Smooth muscle cell (in vitro differentiated cells): Measurements from ENCODE around the gene TSPAN18. TPM values are rescaled to one million over a fixed set of nuclear protein-coding genes. Genes with fewer than 3 reads are reported as not detected.

Experiments used
- DNase-seq: peaks from one replicate; lab custom pipeline; 2025; ENCODE audit not compliant: unreplicated experiment; lab: John Stamatoyannopoulos, UW
- H2AFZ ChIP-seq: fragments of 200-600 bp; sonication (generic); 2 replicates; pipeline ENCODE4 v1.6.0; 2016; ENCODE audit warnings: antibody characterized with exemption, low read depth, mild to moderate bottlenecking
- H3F3A ChIP-seq: fragments of 200-600 bp; sonication (generic); 2 replicates; pipeline ENCODE4 v1.6.0; 2017; ENCODE audit warnings: antibody characterized with exemption, low read depth
- H3K27ac ChIP-seq: fragments of 200-600 bp; sonication (generic); 2 replicates; pipeline ENCODE4 v1.5.1; 2016; ENCODE audit warnings: low read depth, mild to moderate bottlenecking
- H3K27me3 ChIP-seq: fragments of 200-600 bp; sonication (generic); 2 replicates; pipeline ENCODE4 v1.6.1; 2016; ENCODE audit warnings: low read depth, mild to moderate bottlenecking
- H3K36me3 ChIP-seq: fragments of 200-600 bp; sonication (generic); 2 replicates; pipeline ENCODE4 v1.5.1; 2016; ENCODE audit warnings: low read depth
- H3K4me1 ChIP-seq: fragments of 200-600 bp; sonication (generic); 2 replicates; pipeline ENCODE4 v1.5.1; 2016; ENCODE audit warnings: low read depth
- H3K4me2 ChIP-seq: fragments of 200-600 bp; sonication (generic); 2 replicates; pipeline ENCODE4 v1.6.0; 2016; ENCODE audit warnings: mild to moderate bottlenecking
- H3K4me3 ChIP-seq: fragments of 200-600 bp; sonication (generic); 2 replicates; pipeline ENCODE4 v1.5.1; 2016; ENCODE audit warnings: mild to moderate bottlenecking
- H3K79me2 ChIP-seq: fragments of 200-600 bp; sonication (generic); 2 replicates; pipeline ENCODE4 v1.6.0; 2016; ENCODE audit warnings: low read depth, mild to moderate bottlenecking
- H3K9ac ChIP-seq: fragments of 200-600 bp; sonication (generic); 2 replicates; pipeline ENCODE4 v1.6.0; 2016; ENCODE audit warnings: low read depth
- H3K9me3 ChIP-seq: fragments of 200-600 bp; sonication (generic); replicated peaks from 2 replicates; pipeline ENCODE4 v1.5.1; 2016; ENCODE audit warnings: low read depth
- H4K20me1 ChIP-seq: fragments of 200-600 bp; sonication (generic); 2 replicates; pipeline ENCODE4 v1.6.0; 2016; ENCODE audit warnings: low read depth
- WGBS: methylation state at CpG from one replicate; pipeline ENCODE4 v1.1.7; 2016; ENCODE audit warnings: low lambda C conversion rate; 5-methylcytosine and 5-hydroxymethylcytosine counted together
- polyA plus RNA-seq: library from polyadenylated mRNA; unstranded; fragments of >200 nt; fragmentation: Nextera tagmentation; extraction: Ambion mirVana; gene quantifications from 2 replicates; pipeline ENCODE4 v1.2.1, GENCODE V29; 2016
- total RNA-seq: library from RNA; depleted of rRNA; stranded (reverse); fragments of >200 nt; gene quantifications from 2 replicates; pipeline ENCODE4 v1.2.3, GENCODE V29; 2014
- TF ChIP-seq, protein P1 (sequence below): fragments of 200-600 bp; sonication (generic); IDR thresholded peaks from 2 replicates; pipeline ENCODE4 v1.5.1; 2017; ENCODE audit warnings: borderline replicate concordance, mild to moderate bottlenecking, antibody characterized with exemption; ENCODE audit not compliant: insufficient read depth, poor library complexity, severe bottlenecking

Gene TSPAN18
- total and polyA plus RNA-seq, 2 experiments from 2014 or later = 3.4 to 15.3 TPM

DNA sequence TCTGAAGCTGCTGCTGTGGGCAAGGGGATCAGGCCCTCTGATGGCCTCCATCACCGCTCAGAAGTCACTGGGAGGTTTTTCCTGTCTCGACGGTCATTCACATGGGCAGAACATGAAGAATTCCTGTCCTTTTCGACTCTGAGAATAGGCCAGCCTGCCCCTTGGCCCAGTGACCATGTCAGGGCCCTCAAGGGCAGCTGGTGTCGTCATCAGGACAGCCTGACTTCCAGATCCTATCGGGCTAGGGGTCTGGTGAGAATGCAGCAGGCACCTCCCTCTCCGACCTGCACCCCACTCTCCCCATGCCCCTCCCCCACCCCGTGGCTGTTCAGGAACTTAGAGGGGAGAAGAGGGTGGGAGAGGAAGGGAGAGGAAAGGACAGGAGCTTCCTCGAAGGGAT, 220.4 kb downstream of the TSPAN18 start:
- Histone ChIP-seq H3K27ac (no peak overlapping the region), H3K36me3 (no peaks in the 10 kb centered on the region), H3K9me3 (no peaks in the 10 kb centered on the region), H3K79me2 (no peaks in the 10 kb centered on the region), H2AFZ (no peak overlapping the region), H3F3A (peaks cover 12% of the 10 kb centered on the region), H3K4me2 (no peak overlapping the region), H3K9ac (no peak overlapping the region), H4K20me1 (peaks cover 72% of the 10 kb centered on the region), H3K27me3 (no peaks in the 10 kb centered on the region), H3K4me3 (no peak overlapping the region), H3K4me1 (peaks cover 31% of the 10 kb centered on the region)
- TF ChIP-seq, protein P1, sequence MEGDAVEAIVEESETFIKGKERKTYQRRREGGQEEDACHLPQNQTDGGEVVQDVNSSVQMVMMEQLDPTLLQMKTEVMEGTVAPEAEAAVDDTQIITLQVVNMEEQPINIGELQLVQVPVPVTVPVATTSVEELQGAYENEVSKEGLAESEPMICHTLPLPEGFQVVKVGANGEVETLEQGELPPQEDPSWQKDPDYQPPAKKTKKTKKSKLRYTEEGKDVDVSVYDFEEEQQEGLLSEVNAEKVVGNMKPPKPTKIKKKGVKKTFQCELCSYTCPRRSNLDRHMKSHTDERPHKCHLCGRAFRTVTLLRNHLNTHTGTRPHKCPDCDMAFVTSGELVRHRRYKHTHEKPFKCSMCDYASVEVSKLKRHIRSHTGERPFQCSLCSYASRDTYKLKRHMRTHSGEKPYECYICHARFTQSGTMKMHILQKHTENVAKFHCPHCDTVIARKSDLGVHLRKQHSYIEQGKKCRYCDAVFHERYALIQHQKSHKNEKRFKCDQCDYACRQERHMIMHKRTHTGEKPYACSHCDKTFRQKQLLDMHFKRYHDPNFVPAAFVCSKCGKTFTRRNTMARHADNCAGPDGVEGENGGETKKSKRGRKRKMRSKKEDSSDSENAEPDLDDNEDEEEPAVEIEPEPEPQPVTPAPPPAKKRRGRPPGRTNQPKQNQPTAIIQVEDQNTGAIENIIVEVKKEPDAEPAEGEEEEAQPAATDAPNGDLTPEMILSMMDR = no peak
- DNase-seq = no peak
- 86% methylated on average over 9 of the region's 9 CpGs for WGBS

DNA sequence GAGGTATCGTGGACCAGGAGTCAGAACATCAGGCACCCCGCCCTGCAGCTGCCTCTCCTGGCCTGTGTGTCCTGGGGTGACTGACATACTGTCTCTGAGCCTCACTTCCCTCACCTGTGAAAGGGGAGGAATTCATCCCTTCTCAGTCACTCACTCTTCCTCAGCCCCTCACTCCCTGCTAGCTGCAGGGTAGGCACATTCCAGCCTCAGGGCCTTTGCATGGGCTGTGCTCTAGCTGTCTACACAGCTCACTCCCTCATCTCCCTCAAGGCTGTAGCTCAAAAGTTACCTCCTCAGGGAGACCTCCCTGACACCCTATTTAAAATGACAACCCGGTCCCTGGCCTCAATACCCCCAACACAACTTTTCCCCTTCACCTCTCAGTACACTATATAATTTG, 221.4 kb downstream of the TSPAN18 start:
- no peak overlapping the region for H3K4me3 ChIP-seq
- H3K36me3 ChIP-seq = no peaks in the 10 kb centered on the region
- no peaks in the 10 kb centered on the region for H3K27me3 ChIP-seq
- 100% methylated on average over 3 of the region's 3 CpGs for WGBS
- TF ChIP-seq, protein P1 = no peak
- no peaks in the 10 kb centered on the region for H3K9me3 ChIP-seq
- H2AFZ ChIP-seq = no peak overlapping the region
- H3F3A ChIP-seq = peaks cover 21% of the 10 kb centered on the region
- DNase-seq = no peak
- peaks cover 30% of the 10 kb centered on the region for H3K4me1 ChIP-seq
- no peaks in the 10 kb centered on the region for H3K79me2 ChIP-seq
- H3K9ac ChIP-seq = no peak overlapping the region
- H3K4me2 ChIP-seq = no peak overlapping the region
- H4K20me1 ChIP-seq = peaks cover 61% of the 10 kb centered on the region
- no peak overlapping the region for H3K27ac ChIP-seq

DNA sequence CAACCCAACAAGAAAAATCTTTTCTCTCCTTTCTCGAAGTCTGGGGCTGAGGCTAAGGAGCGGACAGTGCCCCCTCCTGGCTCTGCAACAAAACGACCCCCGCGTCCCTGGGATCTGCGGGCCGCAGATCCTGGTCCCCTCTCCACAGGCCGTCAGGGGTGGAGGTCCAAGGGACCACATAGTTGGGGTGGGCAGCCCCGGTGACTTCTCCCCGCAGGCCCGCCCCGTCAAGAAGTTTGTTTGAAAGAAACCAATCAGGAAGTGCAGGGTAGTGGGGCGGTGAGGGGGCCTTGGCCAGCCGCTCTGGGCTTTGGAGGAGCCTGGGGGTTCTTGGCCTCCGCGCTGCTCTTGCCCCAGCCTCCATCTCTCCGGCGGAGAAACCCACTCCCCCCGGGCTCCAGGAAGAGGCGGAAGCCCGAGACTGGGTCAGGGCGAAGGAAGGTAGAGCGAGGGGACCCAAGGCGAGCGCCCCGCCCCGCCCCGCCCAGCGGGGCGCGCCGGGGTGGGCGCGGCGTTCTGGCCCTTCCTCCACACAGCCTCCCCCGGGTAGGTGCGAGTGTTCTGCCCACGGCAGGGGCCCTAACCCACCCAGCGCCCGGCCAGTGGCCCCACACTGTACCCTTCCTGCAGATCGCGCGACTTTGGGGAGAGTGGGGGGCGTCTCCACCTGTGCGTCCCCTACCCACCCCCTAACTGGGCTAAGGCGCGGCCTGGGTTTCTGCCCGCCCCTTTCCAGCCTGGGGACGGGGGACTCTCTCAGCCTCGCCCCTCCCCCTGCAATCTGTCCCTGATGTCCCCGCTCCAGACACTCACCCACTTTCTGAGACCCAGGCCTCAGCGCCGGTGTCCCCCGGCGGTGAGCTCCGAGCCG, 222.6 kb downstream of the TSPAN18 start:
- Histone ChIP-seq H3K9ac (peak overlapping the region; percentile 62), H3K27ac (no peak overlapping the region), H4K20me1 (peaks cover 49% of the 10 kb centered on the region), H2AFZ (peak overlapping the region; percentile 91), H3K4me1 (peaks cover 20% of the 10 kb centered on the region), H3K4me3 (peak overlapping the region; percentile 94), H3K79me2 (no peaks in the 10 kb centered on the region), H3F3A (peaks cover 21% of the 10 kb centered on the region), H3K9me3 (no peaks in the 10 kb centered on the region), H3K4me2 (peak overlapping the region; percentile 99), H3K36me3 (no peaks in the 10 kb centered on the region), H3K27me3 (no peaks in the 10 kb centered on the region)
- no peak for DNase-seq
- TF ChIP-seq, protein P1 = peak; percentile 50
- 6% methylated on average over 38 of the region's 57 CpGs for WGBS
